SJSA1 (cell line): ENCODE measurements around the gene METAP1. TPM values are rescaled to one million over a fixed set of nuclear protein-coding genes. Genes with fewer than 3 reads are reported as not detected.
A peak's percentile ranks its signal among the peaks of the same experiment; 100 is the strongest.
"Not testable (repeated sequence)": the region's sequence is repeated elsewhere in the genome, so short reads cannot be mapped to it uniquely, and the experiment has no call there.

Experiments used
- DNase-seq, 2 experiments: peaks; one replicate each; pipeline ENCODE4 v3.0.0-alpha.2; 2015 to 2020; ENCODE audit warnings: low spot score in 2 of 2, low read depth in 1 of 2
- H3K27ac ChIP-seq: fragments of 250-450 bp; sonication (Bioruptor Pico); 2 replicates; pipeline ENCODE4 v1.5.1; 2020; ENCODE audit warnings: mild to moderate bottlenecking, moderate library complexity
- H3K27me3 ChIP-seq: fragments of 250-450 bp; sonication (Bioruptor Pico); replicated peaks from 2 replicates; pipeline ENCODE4 v1.5.1; 2020; ENCODE audit warnings: mild to moderate bottlenecking, moderate library complexity
- H3K36me3 ChIP-seq: fragments of 250-450 bp; sonication (Bioruptor Pico); 2 replicates; pipeline ENCODE4 v1.5.1; 2020; ENCODE audit warnings: mild to moderate bottlenecking
- H3K4me1 ChIP-seq: fragments of 250-450 bp; sonication (Bioruptor Pico); replicated peaks from 2 replicates; pipeline ENCODE4 v1.6.1; 2021; ENCODE audit warnings: mild to moderate bottlenecking
- H3K4me3 ChIP-seq: fragments of 250-450 bp; sonication (Bioruptor Pico); 2 replicates; pipeline ENCODE4 v1.5.1; 2020; ENCODE audit warnings: mild to moderate bottlenecking
- H3K9me3 ChIP-seq: fragments of 250-450 bp; sonication (Bioruptor Pico); replicated peaks from 2 replicates; pipeline ENCODE4 v1.5.1; 2020; ENCODE audit warnings: mild to moderate bottlenecking
- total RNA-seq: library from RNA; depleted of rRNA; stranded (reverse); fragments of >200 nt; shearing (Covaris generic); gene quantifications from 2 replicates; pipeline ENCODE4 v1.2.3, GENCODE V29; 2014

METAP1 gene
- total RNA-seq, 1 experiment from 2014 or later = 73.1 TPM

DNA sequence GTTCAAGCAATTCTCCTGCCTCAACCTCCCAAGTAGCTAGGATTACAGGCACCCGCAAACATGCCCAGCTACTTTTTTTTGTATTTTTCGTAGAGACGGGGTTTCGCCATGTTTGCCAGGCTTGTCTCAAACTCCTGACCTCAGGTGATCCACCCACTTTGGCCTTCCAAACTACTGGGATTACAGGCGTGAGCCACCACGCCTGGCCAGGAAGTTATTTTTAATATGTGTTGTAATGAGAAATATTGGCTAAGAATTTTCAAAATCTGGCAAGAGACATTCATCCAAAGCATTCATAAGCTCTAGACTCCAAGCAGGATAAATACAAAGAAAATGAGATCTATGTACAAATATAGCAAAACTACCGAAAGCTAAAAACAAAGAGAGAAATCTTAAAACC is 18.0 kb upstream of the METAP1 start:
- DNase-seq = no peak
- H3K9me3 ChIP-seq = no peaks in the 10 kb centered on the region
- no peaks in the 10 kb centered on the region for H3K4me1 ChIP-seq

DNA sequence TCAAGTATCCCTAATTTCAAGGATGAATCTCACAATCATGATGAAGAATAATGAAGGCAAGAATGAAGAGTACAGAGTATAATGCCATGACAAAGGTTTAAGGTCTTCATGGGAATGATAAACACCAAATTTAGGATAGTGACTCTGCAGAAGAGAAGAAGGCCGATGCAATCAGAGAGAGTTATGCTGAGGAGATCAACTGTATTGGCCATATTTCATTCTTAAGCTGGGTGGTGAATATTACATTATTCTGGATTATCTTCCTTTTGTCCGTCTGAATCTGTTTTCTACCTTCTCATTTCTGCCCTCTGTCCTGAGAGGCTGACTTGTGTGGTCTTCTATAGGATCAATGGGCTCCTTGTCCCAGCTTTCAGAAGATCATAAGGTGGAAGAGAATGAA is 7.8 kb upstream of the METAP1 start:
- Histone ChIP-seq H3K4me3 (no peak overlapping the region), H3K27ac (no peak overlapping the region), H3K9me3 (no peaks in the 10 kb centered on the region), H3K36me3 (no peaks in the 10 kb centered on the region), H3K4me1 (no peaks in the 10 kb centered on the region), H3K27me3 (no peaks in the 10 kb centered on the region)
- no peak for DNase-seq

More for the DNA sequence above, 18.0 kb upstream of the METAP1 start:
- H3K27me3 ChIP-seq = peaks cover 4% of the 10 kb centered on the region; the same call in 1 of the 2 replicates
- no peak overlapping the region for H3K4me3 ChIP-seq
- H3K27ac ChIP-seq = no peak overlapping the region
- no peaks in the 10 kb centered on the region for H3K36me3 ChIP-seq

DNA sequence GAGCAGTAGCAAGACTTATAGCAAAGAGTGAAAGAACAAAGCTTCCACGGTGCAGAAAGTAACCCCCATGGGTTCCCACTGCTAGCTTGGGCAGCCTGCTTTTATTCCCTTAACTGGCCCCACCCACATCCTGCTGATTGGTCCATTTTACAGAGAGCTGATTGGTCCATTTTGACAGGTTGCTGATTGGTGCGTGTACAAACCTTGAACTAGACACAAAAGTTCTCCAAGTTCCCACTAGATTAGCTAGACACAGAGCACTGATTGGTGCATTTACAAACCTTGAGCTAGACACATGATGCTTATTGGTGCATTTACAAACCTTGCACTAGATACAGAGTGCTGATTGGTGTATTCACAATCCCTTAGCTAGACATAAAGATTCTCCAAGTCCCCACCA is 2.7 kb upstream of the METAP1 start:
- H3K36me3 ChIP-seq, H3K4me1 ChIP-seq, H3K4me3 ChIP-seq, H3K9me3 ChIP-seq, DNase-seq, H3K27ac ChIP-seq, H3K27me3 ChIP-seq: not testable (repeated sequence)

DNA sequence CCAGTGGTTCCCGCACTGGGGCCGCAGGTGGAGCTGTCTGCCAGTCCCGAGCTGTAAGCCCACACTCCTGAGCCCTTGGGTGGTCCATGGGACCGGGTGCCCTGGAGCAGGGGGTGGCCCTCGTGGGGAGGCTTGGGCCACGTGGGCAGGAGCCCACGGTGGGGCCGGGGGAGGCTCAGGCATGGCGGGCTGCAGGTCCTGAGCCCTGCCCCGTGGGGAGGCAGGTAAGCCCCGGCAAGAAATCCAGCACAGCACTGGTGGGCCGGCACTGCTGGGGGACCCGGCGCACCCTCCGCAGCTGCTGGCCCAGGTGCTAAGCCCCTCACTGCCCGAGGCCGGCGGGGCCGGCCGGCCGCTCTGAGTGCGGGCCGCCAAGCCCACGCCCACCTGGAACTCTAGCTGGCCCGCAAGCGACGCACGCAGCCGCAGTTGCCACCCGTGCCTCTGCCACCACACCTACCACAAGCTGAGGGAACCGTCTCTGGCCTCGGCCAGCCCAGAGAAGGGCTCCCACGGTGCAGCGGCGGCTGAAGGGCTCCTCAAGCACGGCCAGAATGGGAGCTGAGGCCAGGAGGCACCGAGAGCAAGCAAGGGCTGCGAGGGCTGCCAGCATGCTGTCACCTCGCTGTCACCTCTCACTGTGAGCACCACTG is 2.0 kb upstream of the METAP1 start:
- Histone ChIP-seq H3K4me3 (no peak overlapping the region), H3K4me1 (0 out of 2 replicates have a peak, but pooled peaks cover 3% of the 10 kb centered on the region), H3K9me3 (no peaks in the 10 kb centered on the region), H3K36me3 (peaks cover 8% of the 10 kb centered on the region; the same call in 1 of the 2 replicates), H3K27me3 (no peaks in the 10 kb centered on the region), H3K27ac (no peak overlapping the region)
- no peak for DNase-seq

DNA sequence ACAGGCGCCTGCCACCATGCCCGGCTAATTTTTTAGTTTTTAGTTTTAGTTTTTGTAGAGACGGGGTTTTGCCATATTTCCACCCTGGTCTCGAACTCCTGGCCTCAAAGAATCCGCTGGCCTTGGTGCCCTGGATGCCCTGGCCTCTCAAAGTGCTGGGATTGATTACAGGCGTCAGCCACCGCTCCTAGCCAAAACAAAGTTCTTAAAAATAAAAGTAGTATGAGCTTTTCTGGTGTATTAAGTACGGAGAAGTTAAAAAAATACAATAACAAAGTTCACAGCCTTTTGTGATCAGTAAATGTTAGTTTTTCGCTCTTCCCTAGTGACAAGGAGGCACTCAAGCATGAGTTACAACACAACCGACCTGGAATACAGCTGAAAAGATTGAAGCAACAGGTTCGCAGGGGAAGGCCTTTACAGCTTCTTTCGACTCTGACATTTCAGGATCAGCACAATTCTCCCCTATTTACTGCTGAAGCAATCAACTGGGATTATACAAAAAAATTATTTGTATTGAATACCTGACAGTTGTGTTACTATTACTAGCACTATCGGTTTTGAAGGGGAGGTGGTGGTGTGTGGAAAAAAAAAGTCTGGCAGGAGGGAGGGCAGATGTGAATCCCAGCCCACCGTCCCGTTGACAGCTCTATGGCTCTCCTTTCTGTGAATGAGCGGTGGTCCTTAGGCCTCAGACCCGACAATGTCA is 893 bp upstream of the METAP1 start:
- Histone ChIP-seq H3K9me3 (no peaks in the 10 kb centered on the region), H3K27ac (peak overlapping the region; percentile 51), H3K4me3 (peak overlapping the region; percentile 98), H3K36me3 (peaks cover 8% of the 10 kb centered on the region; the same call in 1 of the 2 replicates), H3K4me1 (0 out of 2 replicates have a peak, but pooled peaks cover 3% of the 10 kb centered on the region), H3K27me3 (no peaks in the 10 kb centered on the region)
- DNase-seq = no peak

DNA sequence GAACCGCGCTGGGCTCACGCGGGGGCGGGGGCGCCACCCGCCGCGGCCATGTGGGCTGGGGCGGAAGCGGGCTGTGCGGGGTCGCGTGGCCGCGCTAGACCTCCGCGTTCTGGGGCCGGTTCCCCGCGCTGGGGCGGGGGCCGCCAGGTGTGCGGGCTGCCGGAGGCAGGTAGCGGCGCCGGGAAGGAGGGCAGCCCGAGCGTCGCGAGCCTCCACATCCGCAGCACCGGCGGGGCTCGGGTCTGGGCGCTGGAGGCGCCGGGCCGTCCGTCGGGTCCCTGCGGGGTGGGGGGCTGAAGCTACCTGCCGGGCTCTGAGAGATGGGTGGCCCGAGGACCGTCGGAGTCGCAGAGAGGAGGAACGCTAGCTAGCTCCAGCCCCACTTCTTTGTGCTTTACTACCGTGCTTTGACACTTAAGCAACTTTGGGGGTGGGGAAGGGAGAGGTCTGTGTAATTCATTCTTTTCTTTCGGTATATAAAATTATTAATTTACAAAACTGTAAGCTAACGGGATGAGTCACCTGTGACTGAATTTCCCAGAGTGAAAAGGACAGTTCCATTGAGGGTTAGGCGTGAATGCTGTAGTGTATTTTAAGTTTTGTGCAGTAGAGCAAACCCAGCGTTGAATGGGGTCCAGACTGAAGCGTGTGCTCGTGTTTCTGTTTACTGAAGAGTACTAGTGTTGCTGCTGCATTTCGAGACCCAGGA is 689 bp downstream of the METAP1 start:
- DNase-seq = peak in 1 of 2 experiments; percentile 36
- Histone ChIP-seq H3K9me3 (no peaks in the 10 kb centered on the region), H3K36me3 (peaks cover 8% of the 10 kb centered on the region; the same call in 1 of the 2 replicates), H3K27me3 (no peaks in the 10 kb centered on the region), H3K27ac (peak overlapping the region; percentile 59), H3K4me1 (0 out of 2 replicates have a peak, but pooled peaks cover 3% of the 10 kb centered on the region), H3K4me3 (peak overlapping the region; percentile 98)

DNA sequence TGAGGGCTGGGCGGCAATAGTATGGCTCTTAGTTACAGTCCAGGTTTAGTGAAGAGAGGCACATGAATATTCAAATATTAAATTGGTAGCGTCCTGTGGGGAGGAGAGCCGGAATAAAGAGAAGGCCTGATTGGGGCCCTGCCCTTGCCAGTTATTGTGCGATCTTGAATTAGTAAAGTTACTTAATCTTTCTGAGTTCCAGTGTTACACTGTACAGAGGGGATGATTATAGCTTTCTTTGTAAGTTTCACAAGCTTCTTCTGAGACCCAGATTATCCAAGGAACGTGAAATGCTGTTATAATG is 1.2 kb downstream of the METAP1 start:
- DNase-seq = no peak
- peaks cover 8% of the 10 kb centered on the region; the same call in 1 of the 2 replicates for H3K36me3 ChIP-seq
- no peaks in the 10 kb centered on the region for H3K9me3 ChIP-seq
- H3K27ac ChIP-seq = no peak overlapping the region
- H3K27me3 ChIP-seq = no peaks in the 10 kb centered on the region
- H3K4me3 ChIP-seq = peak overlapping the region; percentile 98
- 0 out of 2 replicates have a peak, but pooled peaks cover 3% of the 10 kb centered on the region for H3K4me1 ChIP-seq

DNA sequence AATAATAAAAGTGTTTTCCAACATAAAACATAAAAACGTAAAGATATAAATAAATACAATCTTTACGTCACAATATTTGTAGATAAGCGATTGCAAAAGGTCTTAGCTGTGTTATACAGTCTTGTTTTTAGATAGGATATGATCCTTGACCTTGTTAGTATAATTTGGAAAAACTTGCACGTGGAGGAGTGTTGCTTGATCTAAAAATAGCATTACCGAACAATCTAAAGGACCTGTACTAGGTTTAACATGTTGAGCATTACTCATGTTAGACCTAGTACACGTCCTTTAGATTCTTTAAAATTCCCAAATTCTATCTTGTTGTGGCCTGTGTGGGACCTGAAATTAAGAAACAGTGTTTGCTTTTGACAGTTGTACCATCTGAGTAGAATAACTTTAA is 1.6 kb downstream of the METAP1 start:
- H3K36me3 ChIP-seq = peaks cover 8% of the 10 kb centered on the region; the same call in 1 of the 2 replicates
- no peak overlapping the region for H3K4me3 ChIP-seq
- no peak overlapping the region for H3K27ac ChIP-seq

DNA sequence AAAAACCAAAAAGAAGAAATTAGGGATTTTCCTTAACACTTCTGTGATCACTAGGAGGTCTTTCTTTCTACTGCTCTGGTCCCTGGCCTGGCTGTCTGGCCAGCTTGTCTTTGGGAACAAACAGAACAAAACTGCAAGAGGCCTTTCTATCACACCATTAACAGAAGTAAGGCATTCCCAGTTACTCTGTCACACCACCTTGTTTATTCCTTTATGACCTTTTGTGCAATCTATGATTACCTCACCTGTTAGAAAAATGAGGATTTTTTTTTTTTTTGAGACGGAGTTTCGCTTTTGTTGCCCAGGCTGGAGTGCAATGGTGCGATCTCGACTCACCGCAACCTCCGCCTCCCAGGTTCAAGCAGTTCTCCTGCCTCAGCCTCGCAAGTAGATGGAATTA is 3.0 kb downstream of the METAP1 start:
- Histone ChIP-seq H3K4me3 (no peak overlapping the region), H3K27ac (no peak overlapping the region), H3K4me1 (0 out of 2 replicates have a peak, but pooled peaks cover 3% of the 10 kb centered on the region), H3K9me3 (no peaks in the 10 kb centered on the region), H3K27me3 (no peaks in the 10 kb centered on the region), H3K36me3 (peaks cover 8% of the 10 kb centered on the region; the same call in 1 of the 2 replicates)
- no peak for DNase-seq

More for the DNA sequence above, 1.6 kb downstream of the METAP1 start:
- H3K9me3 ChIP-seq = no peaks in the 10 kb centered on the region
- H3K27me3 ChIP-seq = no peaks in the 10 kb centered on the region
- 0 out of 2 replicates have a peak, but pooled peaks cover 3% of the 10 kb centered on the region for H3K4me1 ChIP-seq
- no peak for DNase-seq

DNA sequence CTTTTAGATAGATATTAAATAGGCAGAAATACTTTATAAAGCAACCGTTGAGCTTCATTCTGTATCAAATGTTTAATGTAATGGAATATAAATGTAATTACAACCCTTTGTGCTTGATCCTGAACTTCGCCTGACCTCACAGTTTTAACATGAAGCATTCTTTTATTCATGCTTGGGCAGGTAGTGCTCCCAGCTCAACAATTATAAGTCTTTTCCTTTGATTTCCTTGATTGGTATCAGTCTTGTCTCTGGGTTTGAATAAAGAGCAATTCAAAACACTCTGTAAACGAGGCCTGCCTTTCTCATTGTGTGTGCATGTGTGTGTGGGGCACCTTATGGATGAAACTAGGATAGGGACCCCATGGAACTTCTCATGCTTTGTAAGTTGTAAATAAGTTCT is 6.8 kb downstream of the METAP1 start:
- no peaks in the 10 kb centered on the region for H3K36me3 ChIP-seq
- H3K4me1 ChIP-seq = no peaks in the 10 kb centered on the region
- DNase-seq = no peak
- H3K27me3 ChIP-seq = no peaks in the 10 kb centered on the region
- no peak overlapping the region for H3K27ac ChIP-seq
- no peaks in the 10 kb centered on the region for H3K9me3 ChIP-seq
- H3K4me3 ChIP-seq = no peak overlapping the region

DNA sequence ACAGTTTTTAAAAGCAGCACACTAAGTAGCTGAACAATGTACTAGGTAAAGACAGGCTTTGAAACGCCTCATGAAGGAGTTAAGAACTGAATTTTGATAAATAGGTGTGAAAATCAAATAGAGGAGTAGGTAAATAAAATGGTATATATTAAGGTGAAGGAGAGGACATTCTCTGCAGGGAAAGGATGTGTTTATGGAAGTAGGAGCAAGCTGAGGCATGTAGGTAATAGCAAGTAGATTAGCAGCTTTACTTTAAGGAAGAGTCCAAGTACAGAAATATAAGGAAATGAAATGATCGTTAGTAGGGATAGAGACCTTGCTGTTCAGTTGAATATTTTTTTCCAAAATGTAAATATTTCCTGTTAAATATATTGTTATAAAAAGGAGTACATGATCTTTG is 12.5 kb downstream of the METAP1 start:
- no peak for DNase-seq
- H3K4me3 ChIP-seq = no peak overlapping the region
- no peaks in the 10 kb centered on the region for H3K9me3 ChIP-seq

DNA sequence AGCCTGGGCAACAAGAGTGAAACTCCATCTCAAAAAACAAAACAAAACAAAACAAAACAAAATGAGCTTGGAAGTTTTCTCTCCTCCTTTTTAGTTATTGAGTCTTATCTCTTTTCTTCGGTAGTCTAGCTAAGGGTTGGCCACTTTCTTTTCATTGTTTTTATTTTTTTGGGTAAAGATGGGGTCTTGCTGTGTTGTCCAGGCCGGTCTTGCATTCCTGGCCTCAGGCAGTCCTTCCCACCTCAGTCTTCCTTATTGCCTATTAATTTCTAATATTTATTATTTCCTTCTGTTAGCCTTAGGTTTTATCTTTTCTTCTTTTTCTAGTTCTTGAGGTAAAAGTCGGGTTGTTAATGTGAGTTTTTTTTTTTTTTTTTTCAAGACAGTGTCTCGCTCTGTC is 16.4 kb downstream of the METAP1 start:
- H3K27ac ChIP-seq = no peak overlapping the region
- no peaks in the 10 kb centered on the region; the same call in 1 of the 2 replicates for H3K36me3 ChIP-seq
- H3K27me3 ChIP-seq = no peaks in the 10 kb centered on the region
- no peaks in the 10 kb centered on the region for H3K9me3 ChIP-seq
- no peaks in the 10 kb centered on the region for H3K4me1 ChIP-seq
- H3K4me3 ChIP-seq = no peak overlapping the region
- no peak for DNase-seq

More for the DNA sequence above, 12.5 kb downstream of the METAP1 start:
- Histone ChIP-seq H3K4me1 (no peaks in the 10 kb centered on the region), H3K27me3 (no peaks in the 10 kb centered on the region), H3K36me3 (no peaks in the 10 kb centered on the region), H3K27ac (no peak overlapping the region)

DNA sequence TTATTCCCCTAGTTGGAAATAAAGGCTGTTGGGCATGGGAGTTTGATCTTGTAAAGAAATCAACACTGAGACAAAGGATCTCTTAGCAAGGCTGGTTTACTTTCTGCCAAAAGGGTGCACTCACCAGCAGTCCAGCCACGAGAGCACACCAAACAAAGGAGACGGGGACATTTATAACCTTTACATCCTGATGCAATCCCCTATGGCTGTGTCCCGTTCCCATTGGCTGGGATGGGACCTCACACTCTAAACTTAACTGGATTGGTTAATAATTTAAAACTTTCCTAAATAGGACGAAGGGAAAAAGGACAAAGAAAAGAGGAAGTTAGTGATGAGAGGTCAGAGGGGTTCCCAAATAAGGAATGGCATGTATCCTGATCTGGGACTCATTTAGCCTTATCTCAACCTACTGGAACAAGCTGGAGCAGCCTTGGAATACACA is 17.9 kb downstream of the METAP1 start:
- H3K9me3 ChIP-seq = no peaks in the 10 kb centered on the region
- H3K27me3 ChIP-seq = no peaks in the 10 kb centered on the region
- H3K4me3 ChIP-seq = no peak overlapping the region
- no peaks in the 10 kb centered on the region for H3K4me1 ChIP-seq
- no peak overlapping the region for H3K27ac ChIP-seq
- DNase-seq = no peak
- no peaks in the 10 kb centered on the region; the same call in 1 of the 2 replicates for H3K36me3 ChIP-seq
